ENCODE results near the gene TMIGD2.
"Not testable (repeated sequence)": the region's sequence is repeated elsewhere in the genome, so short reads cannot be mapped to it uniquely, and the experiment has no call there.

Gene TMIGD2

DNA sequence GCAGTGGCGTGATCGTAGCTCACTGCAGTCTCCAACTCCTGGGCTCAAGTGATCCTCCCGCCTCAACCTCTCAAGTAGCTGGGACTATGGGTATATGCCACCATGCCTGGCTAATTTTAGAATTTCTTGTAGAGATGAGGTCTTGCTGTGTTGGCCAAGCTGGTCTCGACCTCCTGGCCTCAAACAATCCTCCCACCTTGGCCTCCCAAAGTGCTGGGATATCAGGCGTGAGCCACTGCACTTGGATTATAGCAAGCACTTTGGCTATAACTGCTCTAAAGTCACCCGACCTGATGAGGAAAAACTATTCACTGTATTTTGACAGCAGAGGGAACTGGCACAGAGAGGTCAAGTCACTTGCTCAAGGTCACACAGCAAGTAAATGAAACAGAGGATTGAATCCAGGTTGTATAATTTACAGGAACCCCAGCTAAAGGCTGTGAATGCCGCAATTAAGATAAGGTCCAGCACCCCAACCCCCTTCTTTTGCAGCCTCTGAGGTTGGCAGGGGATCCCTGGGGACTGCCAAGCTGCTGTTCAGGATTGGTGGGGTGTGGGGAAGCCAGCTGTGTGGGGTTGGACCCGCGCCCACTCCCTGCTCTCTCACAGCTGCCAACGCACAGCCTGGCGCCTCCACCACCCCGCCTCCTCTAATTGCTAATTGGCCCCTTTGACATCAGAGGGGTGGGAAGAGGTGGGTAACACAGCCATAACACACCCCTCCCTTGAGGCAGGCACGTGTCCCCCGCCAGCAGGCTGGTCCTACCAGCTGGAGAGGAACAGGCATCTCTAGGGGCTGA is 6.0 kb downstream of the TMIGD2 start:
- peak; percentile 63 for DNase-seq

DNA sequence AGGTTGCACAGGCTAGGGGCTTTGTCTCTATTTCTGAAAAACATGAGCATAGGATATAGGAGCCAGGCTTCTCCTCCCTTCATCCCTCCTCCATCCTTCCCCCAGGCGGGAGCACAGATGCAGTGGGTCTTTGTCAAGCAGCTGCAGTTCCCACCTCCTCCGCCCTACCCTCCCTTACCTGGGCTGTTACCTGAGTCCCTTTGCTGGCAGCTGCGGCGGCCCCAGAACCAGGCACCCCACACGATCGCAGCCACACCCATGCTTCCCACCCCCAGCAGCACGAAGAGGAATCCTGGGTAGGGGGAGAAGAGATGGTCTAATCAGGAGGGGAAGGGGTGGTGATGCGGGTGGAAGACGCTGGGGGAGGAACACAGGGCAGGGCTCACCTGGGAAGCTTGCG is 7.8 kb downstream of the TMIGD2 start:
- no peak for DNase-seq

DNA sequence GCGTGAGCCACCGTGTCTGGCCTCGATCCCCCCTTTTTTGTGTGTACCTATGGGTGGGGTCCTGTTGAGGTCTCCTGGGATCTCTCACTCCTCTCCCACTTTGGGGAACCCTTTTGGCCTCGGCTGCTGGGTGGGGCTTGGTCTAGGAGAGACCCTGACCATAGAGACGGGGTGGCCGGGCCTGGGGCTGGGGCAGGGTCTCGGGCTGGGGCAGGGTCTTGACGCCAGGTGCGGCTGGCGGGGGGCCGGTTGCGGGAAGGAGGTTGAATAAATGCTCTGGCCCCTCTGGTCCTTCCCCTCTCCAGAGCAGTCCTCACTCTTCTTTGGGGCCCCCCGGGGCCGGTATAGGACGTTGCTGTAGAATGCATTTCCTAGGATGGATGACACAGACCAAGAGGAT is 9.7 kb downstream of the TMIGD2 start:
- no peak for DNase-seq

DNA sequence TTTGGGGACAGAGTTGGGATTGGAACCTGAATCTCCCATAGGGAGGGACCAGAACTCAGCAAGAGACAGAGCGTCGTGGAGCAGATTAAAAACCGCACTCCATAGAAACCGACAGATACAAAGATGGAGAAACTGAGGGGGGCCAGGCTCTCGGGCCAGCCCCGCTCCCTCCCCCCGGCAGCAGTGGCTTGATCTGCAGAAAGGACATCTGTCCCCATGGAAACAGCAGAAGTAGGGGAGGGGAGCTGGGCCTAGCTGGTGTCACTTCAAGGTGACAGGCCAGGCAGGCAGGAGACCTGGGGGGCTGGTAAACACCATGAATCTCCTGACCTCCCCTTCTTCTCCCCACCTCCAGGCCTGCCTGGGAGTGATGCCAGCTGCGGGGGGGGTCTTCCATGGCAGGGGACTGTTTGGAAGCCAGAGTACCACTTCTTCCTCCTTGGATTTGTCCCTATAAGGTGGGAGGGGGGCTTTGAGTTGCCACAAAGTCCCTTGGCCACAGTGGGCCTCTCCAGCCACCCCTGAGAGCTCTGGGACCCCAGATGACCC is 10.9 kb downstream of the TMIGD2 start:
- no peak for DNase-seq

DNA sequence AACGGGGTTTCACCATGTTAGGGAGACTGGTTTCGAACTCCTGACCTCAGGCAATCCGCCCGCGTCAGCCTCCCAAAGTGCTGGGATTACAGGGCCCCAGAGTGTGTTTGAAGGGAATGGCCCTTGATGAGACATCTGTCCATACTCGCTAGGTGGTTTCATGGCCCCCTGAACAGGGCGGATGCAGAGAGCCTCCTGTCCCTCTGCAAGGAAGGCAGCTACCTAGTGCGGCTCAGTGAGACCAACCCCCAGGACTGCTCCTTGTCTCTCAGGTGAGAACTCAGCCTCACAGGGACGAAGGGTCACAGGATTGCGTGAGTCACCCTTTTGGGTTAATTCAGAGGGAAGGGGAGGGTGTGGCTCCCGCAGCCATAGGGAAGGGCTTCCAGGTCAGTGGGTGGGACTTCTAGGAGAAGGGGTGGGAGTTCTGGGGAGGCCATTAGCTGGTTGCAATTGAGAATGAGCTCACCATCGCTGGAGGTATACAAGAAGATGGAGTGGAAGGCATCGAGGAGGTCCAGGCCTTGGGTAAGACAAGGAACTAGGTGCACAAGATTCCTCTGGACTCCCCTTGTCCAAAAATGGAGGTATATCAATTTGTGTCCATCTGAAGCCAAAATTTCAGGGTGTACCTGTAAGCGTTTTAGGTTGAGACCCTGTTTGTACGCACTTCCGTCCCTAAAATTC is 14.0 kb downstream of the TMIGD2 start:
- no peak for DNase-seq

DNA sequence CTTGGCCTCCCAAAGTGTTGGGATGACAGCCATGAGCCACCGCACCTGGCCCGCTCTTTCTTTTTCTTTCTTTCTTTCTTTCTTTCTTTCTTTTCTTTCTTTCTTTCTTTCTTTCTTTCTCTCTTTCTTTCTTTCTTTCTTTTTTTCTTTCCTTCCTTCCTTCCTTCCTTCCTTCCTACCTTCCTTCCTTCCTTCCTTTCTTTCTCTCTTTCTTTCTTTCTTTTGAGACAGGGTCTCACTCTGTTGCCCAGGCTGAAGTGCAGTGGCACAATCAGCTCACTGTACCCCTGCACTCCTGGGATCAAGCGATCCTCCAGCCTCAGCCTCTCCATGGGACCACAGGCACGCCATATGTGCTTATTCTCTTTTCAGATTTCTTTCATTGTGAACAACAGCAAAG is 16.0 kb downstream of the TMIGD2 start:
- DNase-seq: not testable (repeated sequence)

DNA sequence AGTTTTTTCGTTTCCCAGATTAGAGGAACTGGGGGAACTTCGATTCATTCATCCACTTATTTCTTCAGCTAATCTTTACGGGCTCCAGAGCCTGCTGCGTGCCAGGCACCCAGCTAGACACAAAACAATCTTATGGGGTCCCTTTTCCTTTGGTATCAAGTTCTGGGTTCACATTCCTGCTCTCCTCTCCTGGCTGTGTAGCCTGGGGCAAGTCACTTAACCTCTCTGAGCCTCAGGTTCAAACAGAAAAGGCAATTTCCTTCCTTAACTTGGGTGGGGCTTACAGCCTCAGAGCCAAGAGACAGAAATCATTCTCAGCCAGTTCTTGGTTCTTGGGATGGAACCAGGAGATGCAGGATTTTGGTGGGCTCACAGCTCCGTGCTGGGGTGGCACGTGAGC is 17.2 kb downstream of the TMIGD2 start:
- DNase-seq: no peak

DNA sequence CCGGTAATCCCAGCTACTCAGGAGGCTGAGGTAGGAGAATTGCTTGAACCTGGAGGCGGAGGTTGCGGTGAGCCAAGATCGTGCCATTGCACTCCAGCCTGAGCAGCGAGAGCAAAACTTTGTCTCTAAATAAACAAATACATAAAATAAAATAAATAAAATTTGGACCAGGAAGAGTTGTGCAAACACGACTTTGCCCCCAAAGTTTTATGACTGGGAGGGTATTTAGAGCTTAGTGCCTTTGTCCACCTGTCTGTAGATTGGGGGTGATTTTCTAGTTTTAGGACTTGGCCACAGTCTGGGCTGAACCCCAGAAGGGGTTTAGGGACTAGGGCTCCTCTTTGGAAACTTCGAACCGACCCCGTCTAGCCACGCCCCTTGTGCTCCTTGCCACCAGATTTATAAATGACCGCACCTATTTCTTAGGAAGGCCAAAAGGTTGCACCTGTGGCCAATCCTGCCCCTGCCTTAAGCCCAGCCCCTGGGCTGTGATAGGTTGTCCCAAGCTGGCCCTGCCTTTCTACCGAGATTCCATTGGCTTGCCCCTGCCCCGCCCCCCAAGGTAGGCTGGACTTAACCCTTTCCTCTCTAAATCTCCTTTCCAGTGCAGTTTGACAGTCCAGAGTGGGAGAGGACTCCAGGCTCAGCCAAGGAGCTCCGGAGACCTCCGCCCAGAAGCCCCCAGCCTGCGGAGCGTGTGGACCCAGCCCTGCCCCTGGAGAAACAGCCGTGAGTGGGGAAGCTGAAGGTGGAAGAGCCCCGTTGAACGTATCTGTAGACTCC is 17.8 kb downstream of the TMIGD2 start:
- peak; percentile 23 for DNase-seq

DNA sequence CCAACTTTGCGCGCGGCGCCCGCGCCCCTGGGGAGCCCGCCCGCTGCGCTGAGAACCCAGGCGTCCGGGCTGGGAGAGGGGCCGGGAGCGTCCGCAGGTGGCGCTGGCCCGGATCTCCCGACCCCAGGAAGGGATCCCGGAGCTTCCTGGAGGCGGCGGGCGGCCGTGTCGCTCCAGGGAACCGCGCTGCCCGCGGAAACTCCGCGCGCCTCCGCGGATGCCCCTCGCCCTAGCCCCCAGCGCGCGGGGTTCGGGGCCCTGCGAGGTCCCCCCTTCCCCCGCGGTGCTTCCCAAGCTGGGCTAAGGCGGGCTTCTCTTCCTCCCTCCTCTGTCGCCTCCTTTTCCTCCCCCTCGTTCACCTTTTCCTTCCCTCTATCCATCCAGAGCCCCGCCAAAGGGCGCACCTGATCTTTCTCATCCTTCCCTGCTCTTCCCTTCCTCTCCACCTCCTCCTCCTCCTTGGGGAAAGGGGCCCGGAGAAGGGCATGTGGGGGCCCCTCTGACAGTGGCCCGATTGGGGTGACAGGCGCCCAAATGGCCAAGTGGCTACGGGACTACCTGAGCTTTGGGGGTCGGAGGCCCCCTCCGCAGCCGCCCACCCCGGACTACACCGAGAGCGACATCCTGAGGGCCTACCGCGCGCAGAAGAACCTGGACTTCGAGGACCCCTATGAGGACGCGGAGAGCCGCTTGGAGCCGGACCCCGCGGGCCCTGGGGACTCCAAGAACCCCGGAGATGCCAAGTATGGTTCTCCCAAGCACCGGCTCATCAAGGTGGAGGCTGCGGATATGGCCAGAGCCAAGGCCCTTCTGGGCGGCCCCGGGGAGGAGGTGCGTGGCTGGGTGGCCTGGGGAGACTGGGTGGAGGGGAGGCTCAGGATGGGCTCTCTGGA is 22.4 kb downstream of the TMIGD2 start:
- no peak for DNase-seq

DNA sequence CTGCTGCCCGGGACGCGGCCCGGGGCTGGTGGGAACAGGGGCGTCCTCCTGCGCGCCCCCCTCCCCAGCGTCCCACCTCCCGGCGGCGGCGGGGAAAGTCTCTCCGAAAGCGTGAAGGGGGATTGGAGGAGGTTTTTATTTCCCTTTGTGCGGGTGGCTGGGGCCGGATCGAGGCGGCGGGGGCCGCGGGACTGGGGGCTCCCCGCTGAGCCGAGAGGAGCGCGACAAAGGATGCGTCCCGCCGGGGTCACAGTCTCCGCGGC is 23.0 kb downstream of the TMIGD2 start:
- DNase-seq: no peak

DNA sequence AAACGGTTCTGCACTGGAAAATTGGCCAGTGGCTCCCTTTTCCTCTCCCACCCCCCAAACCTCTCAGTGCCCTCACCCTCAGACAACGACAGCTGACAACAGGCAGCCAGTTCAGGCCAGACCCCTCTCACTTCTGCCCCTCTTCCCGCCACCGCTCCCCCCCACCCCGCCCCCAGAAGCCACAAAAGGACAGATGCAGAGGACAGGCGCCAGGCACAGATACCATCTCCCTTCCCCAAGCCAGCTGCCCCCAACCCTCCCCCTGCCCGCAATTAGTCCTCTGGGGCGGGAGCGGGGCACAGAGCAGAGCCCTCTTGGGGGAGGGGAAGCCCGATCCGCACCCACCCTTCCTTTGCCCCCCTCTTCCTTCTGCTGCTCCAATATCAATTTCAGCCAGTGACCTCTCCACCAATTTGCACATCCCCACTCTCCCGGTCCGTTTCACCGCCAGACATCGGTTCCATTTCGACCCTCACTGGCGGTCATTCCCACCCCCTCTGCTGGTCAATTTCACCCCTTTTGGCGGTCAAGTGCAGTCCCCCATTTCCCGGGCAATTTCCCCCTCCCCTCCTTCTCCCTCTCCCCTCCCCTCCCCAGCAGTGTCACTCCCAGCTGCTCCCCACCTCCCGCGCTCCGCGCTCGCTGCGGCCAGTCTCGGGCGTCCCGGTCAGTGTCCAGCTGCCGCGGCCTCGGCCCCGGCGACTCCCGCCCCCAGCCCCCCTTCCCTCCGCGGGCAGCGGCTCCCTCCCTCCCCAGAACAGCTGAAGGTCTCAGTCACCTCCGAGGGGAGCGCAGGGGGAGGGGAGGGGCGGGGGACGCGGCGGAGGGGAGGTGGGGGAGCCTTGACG is 23.5 kb downstream of the TMIGD2 start, which contains the start of gene SHD:
TSS of gene SHD (plus strand) at position 848 of the 848 bp plus-strand sequence. CDS start 798 bp downstream, outside the sequence.
- DNase-seq: no peak

DNA sequence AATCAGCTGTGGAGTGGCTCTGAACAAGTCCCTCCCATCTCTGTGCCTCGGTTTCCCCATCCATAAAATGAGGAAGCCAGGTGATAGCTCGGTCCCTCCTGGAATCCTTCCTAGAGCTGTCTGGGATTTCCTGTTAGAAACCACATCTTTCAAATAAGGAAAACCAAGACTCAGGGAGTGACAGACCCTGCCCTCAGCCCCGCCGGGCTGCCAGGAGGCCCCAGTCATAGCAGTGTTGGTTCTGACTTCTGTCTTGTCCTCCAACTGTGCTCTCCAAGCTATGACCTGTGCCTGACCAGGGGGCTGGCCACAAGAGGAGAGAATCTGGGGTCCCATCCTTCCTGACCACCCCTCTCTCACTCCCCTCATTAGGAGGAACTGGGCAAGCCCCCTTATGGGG is 24.2 kb downstream of the TMIGD2 start:
- DNase-seq: no peak

DNA sequence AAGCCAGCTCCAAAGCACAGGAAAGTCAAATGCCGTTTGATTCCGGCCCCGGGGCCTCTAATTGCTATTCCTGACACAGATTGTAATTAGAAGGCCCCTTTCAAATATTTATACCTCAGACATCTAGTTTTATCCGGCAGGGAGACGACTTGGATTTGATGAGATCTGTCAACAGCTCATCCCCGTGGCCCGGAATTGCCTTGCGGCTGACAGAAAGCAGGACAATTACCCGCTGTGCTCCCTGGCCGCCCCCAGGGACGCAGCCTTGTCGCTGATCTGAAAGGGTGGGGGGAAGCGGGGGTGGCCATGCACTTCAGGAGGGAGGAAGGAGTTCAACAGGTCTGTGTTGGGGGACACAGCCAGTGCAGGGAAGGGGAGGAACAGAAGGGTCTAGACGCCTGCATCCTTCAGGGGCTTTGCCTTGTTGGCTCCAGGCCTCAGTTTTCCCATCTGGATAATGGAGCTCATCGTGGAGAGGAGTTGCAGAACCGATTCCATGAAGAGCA is 24.9 kb downstream of the TMIGD2 start:
- DNase-seq: no peak

DNA sequence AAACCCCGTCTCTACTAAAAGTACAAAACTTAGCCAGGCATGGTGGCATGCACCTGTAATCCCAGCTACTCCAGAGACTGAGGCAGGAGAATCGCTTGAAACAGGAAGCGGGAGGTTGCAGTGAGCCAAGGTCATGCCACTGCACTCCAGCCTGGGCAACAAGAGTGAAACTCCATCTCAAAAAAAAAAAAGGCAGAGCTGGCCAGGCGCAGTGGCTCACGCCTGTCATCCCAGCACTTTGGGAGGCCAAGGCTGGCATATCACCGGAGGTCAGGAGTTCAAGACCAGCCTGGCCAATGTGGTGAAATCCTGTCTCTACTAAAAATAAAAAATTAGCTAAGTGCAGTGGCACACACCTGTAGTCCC is 27.9 kb downstream of the TMIGD2 start:
- not testable (repeated sequence) for DNase-seq

DNA sequence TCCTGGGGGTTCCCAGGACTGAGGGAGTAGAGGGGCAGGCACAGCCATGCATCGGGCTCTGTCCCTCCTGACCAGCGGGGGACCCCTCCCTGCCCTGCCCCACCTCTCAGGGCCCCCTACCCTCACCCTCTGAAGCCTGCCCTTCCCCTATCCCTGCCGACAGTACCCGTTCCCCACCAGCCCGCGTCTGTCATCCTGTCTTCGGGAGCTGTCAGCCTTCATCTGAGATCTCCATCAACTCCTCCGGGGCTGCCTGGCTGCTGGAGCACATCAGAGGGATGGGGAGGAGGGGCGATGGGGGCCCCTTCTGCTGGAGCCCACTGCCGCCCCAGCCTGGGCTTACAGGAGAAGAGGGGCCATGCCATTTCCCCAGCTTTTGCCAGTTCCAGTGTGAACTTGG is 29.3 kb downstream of the TMIGD2 start:
- no peak for DNase-seq

DNA sequence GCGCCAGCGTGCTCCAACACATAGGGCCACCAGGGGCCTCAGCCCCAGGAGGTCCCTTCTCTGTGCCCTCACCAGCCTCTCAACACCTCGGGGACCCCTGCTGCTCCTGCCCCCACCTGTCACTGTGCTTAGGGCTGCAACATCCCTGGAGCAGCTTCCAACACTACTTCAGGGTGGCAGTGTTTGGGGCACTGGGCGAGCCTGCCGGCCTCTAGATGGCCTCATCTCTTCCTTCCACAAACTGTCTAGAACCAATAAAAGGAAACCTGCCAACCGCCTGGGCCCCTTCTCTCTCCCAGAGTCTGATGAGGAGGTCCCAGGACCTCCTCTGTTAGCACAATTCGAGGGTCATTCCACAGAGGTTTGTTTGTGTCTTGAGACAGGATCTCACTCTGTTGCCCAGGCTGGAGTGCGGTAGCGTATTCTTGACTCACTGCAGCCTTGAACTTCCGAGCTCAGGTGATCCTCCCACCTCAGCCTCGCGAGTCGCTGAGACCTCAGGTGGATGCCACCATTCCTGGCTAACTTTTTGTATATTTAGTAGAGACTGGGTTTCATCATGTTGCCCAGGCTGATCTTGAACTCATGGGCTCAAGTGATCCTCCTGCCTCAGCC is 33.3 kb downstream of the TMIGD2 start:
- DNase-seq: no peak

DNA sequence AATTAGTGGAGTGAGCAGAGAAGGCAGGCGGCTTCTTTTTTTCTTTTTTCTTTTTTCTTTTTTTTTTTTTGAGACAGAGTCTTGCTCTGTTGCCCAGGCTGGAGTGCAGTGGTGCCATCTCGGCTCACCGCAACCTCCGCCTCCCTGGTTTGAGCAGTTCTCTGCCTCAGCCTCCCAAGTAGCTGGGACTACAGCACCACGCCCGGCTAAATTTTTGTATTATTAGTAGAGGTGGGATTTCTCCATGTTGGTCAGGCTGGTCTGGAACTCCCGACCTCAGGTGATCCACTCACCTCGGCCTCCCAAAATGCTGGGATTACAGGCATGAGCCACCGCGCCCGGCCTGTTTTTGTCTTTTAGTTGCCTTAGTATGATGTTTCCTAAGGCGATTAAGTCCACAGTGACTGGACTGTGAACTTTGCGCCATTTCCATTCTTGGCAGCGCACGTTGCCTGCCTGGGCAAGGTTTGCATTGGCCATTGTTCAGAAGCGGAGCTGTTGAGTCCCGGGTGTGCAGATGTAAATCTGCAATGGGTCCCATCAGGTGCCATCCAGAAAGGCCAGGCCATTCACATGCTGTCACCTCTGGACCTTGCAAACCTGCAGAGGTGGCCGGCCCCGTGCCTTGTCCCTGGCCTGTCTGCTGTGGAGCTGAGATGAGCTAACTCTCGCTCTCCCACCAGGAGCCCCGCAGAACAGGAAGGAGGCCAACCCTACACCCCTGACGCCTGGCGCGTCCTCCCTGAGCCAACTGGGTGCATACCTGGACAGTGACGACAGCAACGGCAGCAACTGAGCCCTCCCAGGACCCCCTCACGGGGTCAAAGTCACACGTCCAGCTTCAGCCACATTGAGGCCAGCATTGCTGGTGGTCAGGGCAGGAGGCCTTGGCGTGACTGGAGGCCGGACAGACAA is 34.0 kb downstream of the TMIGD2 start:
- DNase-seq: no peak

DNA sequence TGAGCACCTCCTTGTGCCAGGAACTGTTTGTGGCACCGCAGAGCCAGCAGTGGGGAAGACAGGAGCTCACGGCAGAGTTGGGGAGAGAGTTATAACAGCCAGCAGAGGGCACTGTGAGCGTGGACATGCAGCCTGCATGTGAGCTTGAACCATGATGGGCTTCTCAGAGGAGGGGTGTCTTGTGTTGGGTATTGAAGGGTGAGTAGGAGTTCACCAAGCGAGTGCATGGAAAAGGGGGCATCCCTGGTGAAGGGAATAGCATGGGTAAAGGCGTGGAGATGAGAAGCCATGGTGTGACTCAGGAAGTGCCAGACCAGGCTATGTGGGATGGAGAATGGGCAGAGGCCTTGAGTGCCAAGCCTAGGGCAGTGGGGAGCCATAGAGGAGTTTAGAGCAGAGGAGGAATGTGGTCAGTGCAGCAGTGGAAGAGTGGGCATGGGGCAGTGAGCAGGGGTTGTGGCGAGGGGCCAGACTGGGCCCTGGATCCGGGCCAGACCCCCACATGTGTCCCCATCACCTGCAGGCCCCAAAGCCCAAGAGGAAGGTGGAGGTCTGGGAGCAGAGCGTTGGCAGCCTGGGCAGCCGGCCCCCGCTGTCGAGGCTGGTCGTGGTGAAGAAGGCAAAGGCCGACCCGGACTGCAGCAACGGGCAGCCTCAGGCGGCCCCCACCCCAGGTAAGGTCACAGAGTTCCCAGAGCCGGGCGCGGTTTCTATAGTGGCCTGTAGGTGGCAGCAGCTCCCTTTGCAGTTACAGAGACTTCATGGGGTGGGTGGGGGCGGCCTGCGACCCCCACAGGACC is 34.9 kb downstream of the TMIGD2 start:
- peak; percentile 34 for DNase-seq
